Measurements from ENCODE around the gene LYRM4.

Gene LYRM4

DNA sequence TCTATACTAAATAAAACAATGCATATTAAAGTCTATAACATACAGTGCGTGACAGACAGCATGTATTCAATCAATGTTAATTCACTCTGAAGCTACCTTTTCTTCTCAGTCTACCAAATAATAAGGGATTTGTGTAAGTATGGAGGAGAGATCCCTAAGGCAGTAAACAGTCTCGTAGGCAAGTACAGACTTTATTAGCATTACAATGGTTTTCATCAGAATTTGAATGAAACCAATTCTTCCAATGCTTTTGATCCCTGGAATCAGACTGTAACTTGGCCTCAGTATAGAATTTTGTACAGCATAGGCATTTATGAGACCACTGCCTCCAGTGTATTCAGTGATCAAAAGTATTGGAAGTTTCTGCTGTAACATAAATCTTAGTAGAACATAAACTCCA lies 19.5 kb downstream of the LYRM4 start:
- DNase-seq = no peak

DNA sequence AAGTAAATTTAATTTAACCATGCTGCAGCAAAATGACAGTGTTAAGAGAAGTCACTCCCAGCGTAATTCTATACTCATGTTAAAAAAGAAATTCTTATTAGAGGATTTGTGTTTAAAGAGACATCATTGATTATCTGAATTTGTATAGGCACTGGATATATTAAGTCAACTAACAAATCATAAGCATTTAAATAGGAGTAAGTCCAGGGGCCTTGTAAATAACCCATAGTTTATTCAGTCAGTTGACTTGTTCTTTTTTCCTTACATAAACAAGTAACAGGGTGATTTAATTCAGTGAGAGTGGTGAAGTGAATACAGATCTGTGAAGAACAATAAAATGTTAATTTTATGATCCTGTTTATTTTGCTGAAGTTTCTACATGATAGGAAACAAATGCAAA lies 22.4 kb downstream of the LYRM4 start:
- no peak for DNase-seq

DNA sequence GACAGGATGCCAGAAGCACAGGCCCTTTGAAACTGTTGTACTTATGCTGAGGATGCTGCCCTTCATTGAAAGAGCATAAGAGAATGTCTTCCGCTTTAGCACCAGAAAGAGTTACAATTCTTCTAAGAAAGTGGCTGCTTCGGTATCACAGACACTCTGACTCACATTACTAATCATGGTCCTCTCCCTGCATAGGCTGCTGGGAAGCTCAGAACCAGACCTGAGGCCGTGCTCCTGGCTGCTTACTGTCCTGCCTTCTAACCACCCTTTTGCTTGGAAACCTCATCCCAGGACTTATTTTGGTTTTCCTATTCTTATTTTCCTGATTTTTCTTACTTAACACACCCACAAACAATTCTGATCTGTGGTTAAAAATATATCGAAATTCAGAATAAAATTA lies 22.9 kb downstream of the LYRM4 start:
- DNase-seq = no peak

DNA sequence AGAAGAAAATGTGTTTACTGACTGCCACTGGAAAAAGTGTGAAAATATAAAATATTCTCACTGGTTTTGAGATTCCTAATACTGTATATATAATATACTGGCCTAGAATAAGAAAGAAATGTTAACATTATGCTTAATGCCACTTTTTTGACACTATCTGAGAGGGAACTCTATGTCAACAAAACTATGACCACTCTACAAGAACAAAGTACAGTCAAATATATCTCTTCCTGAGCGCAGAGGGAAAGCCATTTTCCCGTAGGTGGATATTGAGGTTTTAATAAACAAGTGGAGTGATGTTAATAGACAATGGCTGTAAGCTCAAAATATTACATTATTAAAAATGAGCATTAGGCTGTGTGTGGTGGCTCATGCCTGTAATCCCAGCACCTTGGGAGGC lies 24.9 kb downstream of the LYRM4 start:
- no peak for DNase-seq

DNA sequence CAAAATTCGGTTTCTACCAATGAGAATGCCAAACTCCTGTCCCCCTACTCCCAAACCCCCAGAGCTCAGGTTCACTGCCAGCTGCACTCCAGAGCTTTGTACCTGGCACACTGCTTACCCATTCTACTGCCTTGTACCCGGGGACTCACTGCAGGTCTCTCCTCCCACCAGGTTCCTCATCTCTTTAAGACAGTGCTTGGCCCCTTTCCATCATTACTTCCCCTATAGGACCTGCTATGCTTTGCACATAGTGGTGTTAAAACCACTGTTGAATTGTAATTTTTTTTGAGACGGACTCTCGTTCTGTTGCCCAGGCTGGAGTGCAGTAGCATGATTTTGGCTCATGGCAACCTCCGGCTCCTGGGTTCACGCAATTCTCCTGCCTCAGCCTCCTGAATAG lies 25.9 kb downstream of the LYRM4 start:
- peak; percentile 34 to 38 for DNase-seq

DNA sequence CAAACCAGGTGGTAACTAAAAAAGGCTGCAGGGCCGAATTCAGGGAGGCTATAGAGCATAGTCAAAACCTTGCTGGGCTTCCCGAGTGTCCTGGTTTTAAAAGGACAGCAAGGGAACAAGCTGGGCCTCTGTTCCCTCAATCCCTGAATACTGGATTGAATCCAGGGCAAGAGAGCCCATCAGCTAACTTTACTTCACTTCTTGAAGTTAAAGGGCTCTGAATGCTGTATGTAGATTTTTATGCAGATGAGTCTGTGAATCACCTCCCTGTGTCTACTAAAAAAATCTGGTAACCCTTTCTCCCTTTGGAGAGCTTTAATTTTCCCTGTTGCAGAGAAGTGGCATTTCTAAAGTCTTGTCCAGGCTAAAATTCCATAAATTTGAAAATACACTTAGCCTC lies 29.5 kb downstream of the LYRM4 start:
- no peak for DNase-seq

DNA sequence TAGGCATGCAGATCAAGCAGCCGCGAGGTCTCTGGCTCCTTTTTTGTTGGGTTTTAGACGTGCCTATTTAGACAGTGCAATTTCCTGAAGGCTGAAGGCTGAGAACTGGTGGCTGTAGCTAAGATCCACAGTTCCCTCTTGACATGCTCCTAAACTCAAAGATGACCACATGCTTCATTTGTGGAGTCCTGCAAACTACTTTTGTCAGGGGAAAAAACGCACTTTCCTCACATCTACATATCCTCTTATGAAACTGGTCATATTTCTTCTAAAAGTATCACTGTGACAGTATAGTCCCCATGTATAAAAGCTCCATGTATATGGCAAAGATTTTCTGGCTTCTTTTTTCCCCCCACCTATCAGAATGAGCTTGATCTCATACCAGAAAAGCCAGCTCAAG lies 30.7 kb downstream of the LYRM4 start:
- peak; percentile 78 to 90 for DNase-seq

DNA sequence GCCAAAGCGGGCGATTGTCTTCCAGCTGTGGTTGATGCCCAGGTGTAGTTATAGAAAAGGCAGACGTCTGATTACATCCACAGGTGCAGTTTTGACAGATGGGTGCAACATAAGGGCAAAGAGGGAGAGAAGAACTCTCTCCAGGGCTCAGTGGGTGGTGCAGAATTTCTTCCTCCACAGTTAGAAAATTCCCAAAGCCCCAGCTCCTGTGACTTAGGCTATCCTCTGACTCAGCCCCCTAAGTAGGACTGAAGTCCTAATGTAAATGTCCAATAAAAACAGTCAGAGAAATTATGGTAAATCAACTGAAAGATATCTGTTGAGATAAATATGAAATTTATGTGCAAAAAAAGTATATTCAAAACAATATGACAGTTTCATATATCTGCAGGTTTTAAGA lies 31.4 kb downstream of the LYRM4 start:
- DNase-seq = peak in 1 of 2 donors; percentile 55

DNA sequence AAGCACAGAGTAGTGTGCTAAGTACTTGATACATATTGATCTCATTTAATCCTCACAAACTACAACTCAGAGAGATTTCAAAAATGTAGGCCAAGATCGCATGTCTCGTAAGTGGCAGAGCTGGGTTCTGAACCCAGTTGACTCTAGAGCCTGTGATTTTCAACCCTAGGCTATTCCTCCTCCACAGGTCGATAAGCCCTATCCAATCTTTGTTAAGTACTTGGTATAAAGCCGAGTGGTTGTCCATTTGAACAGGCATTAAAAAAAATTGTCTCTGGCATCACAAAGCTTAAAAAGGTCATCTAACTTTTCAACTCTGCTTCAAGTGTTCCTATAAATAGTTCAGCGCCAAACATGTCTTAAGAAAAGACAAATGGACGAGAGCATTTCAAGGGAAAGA lies 37.4 kb downstream of the LYRM4 start:
- DNase-seq = no peak

DNA sequence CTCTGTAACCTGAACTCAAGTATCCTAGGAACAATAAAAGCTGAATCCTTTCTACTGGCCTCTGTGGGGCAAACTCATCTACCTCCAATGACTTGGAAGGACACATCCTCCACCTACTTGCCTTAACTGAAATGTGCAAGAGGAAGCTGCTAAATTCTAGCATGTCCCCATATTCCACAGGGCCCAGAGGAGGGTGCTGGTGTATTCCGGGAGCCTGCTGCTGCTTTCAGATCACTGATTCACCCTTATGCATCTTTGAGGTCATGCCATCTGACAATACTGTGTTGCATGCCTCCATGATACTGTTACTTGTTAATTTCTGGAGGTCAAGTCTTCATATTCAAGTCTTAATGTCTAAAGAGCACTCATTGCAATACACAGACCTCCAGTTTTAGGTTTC lies 40.3 kb downstream of the LYRM4 start:
- DNase-seq = peak in 1 of 2 donors; percentile 36

DNA sequence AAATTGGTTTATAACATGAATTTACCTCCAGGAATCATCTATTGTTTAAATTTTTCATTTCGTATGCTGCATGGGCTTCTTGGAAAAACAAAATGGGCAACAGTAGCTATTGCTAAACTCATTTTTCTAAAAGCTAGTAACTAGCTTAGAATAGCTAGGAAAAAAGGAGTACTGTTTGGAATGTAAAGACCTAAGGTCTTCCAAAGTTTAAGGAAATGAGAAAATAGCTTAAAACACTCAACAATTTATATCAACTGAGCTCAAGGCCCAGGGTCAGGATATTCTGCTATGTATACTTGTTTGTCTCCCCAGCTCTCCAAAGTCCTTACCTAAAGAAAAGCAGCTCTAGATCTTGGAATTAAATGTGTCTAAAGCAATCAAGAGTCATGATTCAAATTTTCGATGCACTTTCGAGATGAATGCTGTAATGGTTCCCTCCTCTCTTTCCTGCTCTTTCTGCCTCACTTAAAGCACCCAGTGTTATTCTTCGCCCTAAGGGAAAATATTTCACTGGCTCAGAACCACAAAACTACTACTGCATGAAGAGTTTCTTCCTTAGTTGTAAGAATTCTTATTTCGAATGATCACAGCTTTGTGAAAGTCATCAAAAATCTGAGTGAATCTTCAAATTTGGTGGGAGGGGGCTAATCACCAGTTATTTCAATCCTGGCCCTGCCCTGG lies 41.6 kb downstream of the LYRM4 start:
- DNase-seq = no peak

DNA sequence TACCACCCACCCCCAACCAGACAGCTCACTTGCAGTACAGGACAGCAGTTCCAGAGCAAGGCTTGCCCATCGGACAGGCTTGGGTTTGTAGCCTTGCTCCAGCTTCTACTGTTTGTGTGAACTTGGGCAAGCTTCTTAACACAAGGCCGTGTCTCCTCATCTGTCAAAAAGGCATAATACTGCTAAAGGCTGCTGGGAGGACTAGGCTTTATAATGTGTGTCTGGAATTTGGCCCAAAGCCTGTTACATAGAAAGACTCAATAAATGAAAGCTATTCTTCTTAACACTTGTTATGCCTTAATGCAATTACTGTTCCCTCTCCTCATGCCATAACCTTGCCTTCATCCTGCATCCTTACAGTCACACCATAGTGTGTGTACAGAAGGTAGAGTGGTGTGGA lies 43.4 kb downstream of the LYRM4 start:
- DNase-seq = no peak

DNA sequence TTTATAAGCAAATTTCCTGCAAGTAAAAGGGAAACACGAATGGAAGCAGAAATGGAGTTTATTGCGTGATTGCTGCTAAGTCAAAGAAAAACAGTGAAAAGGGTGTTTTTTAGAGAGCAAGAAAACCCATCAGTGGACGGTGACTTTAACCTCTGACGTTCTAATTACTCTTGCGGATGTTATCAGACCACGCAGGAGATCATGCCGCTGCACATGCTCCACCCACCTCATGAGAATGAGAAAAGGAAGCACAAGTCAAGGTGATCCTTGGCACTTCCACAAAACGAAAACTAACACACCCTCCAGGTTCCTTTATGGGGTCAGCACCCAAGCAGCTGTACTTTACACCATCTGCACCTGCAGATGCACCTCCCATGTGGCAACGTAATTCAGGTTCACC lies 45.0 kb downstream of the LYRM4 start:
- no peak for DNase-seq

DNA sequence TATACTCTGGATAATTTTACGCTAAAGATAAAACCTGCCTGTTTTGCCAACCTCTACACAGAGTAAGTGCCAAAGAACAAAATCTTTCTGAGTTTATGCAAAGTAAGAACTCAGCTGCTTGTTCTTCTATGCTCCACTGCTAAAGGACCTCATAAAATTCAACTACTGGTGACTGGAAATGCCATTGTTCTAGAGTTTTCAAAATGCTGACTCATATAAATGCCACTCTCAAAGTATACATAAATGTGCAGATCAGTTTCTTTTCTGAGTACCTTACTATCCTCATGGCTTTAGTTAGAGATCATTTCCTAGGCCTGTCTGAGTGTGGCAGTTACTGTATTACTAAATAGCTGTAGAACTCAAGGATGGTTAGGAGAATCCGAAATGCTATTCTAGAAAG lies 45.6 kb downstream of the LYRM4 start:
- no peak for DNase-seq

DNA sequence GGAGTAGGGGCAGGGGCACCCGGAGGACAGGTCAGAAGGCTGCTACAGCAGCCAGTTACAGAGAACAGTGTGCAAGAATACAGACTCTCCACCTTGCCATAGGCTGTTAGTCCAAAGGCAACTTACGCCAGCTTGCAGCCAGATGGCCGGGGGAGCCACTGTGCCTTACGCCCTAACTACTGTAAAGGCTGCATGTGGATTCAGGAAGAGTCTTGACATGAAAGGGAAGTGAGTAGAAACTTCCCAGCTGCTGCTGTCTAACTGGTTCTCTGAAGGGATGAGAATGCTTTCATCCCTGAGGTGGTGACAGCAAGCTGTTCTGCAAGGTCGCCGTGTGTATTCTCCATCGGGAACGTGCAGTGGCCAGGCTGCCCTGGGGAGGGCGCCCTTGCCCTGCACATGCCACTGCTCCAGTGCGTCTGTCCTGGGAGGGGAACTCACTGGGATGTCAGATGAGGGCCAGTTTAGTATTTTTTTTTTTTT lies 46.1 kb downstream of the LYRM4 start:
- peak in 1 of 2 donors; percentile 50 for DNase-seq

DNA sequence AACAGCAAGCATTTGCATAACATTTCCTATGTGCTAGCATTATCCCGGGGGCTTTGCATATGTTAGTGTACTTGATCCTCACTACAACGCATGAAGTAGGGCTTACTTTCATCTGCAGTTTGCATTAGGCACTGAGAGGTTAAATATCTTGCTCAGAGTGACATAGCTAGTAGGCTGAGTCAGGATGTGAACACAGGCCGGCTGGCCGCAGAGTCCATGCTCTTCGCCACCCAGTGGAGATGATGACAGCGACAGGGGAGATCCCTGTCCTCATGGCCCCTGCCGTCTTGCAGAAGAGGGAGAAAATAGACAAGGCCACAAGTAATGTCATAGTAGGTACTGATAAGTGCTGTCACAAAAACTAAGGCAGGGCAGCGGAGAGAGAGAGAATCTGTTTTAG lies 46.9 kb downstream of the LYRM4 start:
- no peak for DNase-seq

DNA sequence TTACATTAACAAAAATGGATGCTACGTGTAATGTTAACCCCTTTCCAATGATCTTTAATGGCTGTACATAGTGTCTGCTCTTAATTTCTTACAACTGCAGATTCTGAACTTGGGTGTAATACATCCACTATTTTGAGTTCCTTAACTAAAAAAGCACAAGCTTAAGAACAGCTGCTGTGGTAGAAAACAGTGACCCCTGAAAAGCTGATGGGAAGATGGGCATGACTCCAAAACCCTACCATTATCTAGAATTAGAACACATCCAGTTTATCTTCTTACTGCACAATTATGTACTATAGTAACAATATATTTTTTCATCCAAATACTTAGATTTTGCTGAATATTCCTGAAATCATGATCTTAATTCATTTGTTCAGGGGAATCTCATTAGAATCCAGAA lies 49.3 kb downstream of the LYRM4 start:
- no peak for DNase-seq

DNA sequence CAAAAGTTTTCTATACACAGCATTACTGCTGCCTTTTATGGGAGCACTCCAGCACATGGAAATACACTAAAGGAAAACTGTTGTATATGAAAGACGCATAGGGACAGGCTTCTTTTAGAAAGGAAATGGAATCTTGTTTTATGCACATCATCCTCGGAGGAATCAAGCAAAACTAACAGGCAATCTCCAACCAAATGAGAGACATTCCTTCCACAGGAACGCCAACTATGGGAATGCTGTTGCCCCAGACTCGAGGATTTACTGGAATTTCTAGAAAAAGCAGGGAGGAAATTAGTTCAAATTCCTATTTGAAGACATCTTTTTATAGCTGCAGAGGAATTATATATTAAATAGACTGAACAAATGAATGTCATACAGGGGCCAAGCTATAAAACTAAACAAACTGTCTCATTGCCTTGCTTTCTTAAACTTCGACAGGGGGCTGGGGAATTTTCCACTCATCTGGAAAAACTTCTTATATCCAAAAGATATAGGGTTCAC lies 52.2 kb downstream of the LYRM4 start:
- no peak for DNase-seq

DNA sequence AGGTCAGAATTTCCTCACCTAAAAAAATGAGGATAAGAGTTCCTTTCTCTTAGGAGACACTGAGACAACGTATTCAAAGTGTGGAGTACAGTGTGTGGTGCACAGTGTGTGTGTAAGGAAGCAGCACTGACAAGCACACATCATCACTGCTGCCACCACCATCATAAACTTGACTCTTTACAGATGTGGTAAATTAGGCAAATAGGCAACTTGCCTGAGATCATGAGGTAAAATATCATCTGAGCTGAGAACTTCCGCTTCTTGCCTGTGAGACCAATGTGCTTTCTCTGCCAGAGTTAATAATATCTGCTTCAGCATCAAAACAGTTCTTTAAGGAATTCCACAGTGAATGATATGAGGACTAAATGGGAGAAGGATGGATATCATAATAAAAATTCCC lies 52.7 kb downstream of the LYRM4 start:
- DNase-seq = no peak

DNA sequence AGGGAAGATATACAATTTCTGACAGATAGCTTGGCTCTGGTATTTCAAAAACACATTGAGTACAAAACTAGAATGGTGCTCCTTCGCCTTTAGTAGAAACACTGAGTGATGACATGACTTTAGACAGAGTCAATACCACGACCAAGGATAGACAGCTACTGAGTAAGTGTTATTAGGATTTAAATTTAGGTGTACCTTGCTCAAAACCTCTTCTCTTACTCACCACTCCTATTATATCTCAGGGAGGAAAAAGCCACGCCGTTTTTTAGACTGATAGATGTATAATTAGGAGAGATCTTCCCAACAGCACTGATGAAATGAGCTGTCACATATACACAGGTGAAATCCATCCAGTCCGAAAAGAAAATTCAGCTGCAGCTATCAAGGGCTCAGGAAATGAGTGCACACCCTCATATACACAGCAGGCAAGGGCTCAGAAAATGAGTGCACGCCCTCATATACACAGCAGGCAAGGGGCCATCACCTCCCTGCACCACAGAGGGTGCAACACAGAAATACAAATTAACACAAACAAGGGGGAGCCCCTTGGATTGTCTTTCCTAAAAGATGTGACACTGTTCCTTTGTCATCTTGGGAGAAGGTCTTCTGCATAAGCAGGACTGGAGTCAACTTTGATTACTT lies 53.7 kb downstream of the LYRM4 start:
- no peak for DNase-seq

DNA sequence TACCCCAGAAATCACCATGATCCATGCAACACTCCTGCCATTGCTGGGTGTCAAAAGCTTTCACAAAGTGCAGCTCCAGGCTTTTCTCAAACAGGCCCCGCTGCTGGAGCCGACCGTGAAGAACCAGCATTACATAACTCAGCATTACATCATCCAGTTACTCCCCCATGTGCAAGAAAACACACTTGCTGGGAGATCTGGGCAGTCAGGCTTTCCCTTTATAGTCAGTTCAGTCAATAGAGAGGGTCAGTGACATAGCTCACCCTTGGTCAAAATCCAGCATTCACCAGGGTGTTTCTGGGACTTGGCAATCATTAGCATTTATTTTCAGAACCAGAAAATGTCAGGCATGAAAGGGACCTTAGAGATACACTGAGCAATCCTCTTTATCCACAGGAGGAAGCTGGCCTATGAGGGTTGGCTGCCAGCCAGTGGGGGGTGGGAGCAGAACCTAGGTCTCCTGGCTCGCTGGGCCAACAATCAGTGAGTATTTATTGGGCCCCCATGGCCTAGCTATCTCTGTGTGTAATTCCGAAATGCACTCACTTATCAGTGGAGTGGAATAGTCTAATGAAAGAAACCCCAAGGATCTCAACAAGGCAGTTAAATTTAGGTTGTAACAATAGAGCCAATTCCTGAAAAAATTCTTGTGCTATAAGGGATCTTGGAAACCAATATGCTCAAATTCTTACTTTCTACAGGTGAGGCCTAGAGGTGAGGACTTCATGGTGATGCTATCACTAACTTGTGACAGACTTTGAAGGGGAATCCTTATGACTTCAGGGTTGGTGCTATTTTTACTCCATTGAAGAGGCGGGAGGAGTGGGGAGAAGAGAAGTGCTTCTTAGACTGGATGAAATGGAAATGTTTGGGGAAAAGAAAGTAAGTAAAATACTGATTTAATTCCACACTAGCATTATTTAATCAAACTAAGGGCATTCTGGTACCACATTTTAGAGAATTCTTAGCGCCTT lies 54.6 kb downstream of the LYRM4 start:
- DNase-seq = peak; percentile 88 to 90

DNA sequence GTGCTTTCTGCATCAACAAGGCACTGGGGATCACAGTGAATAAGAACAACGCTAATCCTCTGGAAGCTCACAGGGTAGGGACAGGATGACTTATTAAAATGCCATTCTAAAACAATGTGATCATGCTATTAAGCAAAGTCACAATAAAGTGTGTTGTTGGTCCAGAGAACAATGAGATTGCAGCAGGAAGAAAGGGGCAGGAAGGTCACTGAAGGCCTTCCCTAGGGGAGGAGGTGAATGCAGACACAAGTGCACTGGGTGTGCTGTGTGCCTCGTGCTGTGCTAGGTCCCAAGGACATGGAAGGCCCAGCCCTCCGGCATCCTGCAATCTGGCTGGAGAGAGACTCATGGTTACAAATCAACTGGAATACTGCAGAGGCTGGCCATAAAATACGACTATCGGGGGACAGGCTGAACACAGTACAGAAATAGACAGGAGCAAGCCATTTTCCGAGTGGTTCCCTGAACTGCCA lies 55.7 kb downstream of the LYRM4 start:
- DNase-seq = no peak

DNA sequence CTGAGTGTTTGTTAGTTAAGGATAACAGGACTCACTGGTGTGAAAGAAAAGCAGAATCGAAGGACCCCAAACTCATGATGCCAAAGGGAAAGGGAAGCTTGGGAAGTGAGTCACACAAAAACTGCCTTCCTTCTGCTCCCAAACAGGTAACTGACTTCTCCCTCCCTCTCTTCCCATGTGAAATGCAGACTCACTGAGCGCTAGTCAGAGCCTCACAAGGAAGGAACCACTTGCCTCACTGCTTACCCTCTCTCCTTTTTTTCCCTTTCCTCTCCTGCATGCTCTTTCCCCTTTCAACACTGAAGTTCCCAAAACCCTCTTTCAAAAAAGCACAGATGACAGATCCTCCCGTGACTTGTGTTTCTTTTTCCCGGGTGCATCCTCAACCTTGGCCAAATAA lies 56.4 kb downstream of the LYRM4 start:
- DNase-seq = peak; percentile 51 to 78
